Neural cell (in vitro differentiated cells): ENCODE results near the gene ST3GAL5.

Experiments
- EP300 ChIP-seq: fragments of 450-650 bp; conservative IDR thresholded peaks from 2 replicates; pipeline ENCODE4 v1.6.1; 2014; ENCODE audit warnings: antibody characterized with exemption, mild to moderate bottlenecking, moderate library complexity; ENCODE audit not compliant: poor library complexity, severe bottlenecking
- EZH2 ChIP-seq: fragments of 200-600, 300-800 bp; shearing (Covaris generic), sonication (generic); IDR thresholded peaks from 2 replicates; pipeline ENCODE4 v1.6.1; 2014; ENCODE audit warnings: antibody characterized with exemption, low read length, borderline replicate concordance, mild to moderate bottlenecking; ENCODE audit not compliant: insufficient read depth, poor library complexity, severe bottlenecking
- POLR2AphosphoS5 ChIP-seq: IDR thresholded peaks from 2 replicates; pipeline ENCODE4 v1.6.1; 2012
- RAD21 ChIP-seq: fragments of 450-650 bp; conservative IDR thresholded peaks from 2 replicates; pipeline ENCODE4 v1.6.1; 2014; ENCODE audit warnings: antibody characterized with exemption, mild to moderate bottlenecking, moderate library complexity
- SMC3 ChIP-seq: fragments of 450-650 bp; conservative IDR thresholded peaks from 2 replicates; pipeline ENCODE4 v1.6.1; 2014; ENCODE audit warnings: antibody characterized with exemption, mild to moderate bottlenecking, moderate library complexity; ENCODE audit not compliant: poor library complexity
- TAF1 ChIP-seq: IDR thresholded peaks from 2 replicates; pipeline ENCODE4 v1.6.1; 2012; ENCODE audit warnings: low read depth
- TF ChIP-seq, protein P1 (sequence below): IDR thresholded peaks from 2 replicates; pipeline ENCODE4 v1.6.1; 2012; ENCODE audit warnings: borderline replicate concordance
- TF ChIP-seq, protein P2 (sequence below): fragments of 450-650 bp; IDR thresholded peaks from 2 replicates; pipeline ENCODE4 v1.5.1; 2014; ENCODE audit warnings: antibody characterized with exemption, mild to moderate bottlenecking, moderate library complexity; ENCODE audit not compliant: poor library complexity, severe bottlenecking

DNA sequence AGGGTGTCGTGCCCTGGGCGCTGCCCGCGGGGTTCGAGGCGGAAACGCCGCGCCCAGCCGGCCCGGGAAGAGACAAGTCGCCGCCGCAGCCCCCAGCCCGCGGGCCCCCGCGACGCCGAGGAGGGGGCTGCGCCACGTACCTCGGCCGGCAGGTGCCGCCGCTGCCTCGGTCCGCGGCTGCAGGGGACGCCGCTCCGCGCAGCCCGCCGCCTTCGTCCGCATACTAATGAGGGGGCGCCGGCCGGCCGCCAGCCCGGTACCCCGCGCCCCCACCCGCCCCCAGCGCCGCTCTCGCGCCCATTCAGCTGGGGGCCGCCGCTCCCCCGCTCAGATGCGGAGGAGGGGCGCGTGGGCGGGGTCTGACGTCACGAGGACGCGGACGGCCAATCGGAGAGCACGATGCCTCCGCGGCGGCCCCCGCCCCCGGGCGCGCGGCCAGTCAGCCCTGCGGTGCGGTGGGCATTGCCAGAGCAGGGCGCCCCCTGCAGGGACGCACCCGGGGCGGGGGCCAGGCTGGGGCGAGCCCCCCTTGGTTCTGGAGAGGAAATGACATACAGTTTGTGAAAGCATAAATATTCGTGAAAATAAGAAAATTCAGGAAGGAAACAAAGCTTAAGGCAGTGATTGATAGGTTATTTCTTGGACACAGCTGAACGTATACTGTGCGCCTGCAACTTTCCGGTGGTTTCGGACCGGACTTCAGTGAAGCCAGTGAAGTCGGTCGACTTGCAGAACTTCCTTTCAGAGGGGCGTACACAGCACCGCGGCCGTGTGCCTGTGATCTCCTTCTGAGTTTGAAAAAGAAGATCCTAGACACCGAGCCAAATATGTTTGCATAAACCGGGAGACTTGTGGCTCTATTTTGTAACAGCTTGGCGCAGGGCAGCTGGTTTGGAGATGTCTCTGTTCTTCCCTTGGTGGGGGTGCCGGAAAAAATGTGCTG, at the start of gene ST3GAL5:
- TF ChIP-seq, protein P1, sequence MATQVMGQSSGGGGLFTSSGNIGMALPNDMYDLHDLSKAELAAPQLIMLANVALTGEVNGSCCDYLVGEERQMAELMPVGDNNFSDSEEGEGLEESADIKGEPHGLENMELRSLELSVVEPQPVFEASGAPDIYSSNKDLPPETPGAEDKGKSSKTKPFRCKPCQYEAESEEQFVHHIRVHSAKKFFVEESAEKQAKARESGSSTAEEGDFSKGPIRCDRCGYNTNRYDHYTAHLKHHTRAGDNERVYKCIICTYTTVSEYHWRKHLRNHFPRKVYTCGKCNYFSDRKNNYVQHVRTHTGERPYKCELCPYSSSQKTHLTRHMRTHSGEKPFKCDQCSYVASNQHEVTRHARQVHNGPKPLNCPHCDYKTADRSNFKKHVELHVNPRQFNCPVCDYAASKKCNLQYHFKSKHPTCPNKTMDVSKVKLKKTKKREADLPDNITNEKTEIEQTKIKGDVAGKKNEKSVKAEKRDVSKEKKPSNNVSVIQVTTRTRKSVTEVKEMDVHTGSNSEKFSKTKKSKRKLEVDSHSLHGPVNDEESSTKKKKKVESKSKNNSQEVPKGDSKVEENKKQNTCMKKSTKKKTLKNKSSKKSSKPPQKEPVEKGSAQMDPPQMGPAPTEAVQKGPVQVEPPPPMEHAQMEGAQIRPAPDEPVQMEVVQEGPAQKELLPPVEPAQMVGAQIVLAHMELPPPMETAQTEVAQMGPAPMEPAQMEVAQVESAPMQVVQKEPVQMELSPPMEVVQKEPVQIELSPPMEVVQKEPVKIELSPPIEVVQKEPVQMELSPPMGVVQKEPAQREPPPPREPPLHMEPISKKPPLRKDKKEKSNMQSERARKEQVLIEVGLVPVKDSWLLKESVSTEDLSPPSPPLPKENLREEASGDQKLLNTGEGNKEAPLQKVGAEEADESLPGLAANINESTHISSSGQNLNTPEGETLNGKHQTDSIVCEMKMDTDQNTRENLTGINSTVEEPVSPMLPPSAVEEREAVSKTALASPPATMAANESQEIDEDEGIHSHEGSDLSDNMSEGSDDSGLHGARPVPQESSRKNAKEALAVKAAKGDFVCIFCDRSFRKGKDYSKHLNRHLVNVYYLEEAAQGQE, result no peak
- TF ChIP-seq RAD21 (peak; percentile 53), EZH2 (no peak), SMC3 (peak; percentile 54), EP300 (no peak), POLR2AphosphoS5 (no peak), TAF1 (no peak)
- TF ChIP-seq, protein P2, sequence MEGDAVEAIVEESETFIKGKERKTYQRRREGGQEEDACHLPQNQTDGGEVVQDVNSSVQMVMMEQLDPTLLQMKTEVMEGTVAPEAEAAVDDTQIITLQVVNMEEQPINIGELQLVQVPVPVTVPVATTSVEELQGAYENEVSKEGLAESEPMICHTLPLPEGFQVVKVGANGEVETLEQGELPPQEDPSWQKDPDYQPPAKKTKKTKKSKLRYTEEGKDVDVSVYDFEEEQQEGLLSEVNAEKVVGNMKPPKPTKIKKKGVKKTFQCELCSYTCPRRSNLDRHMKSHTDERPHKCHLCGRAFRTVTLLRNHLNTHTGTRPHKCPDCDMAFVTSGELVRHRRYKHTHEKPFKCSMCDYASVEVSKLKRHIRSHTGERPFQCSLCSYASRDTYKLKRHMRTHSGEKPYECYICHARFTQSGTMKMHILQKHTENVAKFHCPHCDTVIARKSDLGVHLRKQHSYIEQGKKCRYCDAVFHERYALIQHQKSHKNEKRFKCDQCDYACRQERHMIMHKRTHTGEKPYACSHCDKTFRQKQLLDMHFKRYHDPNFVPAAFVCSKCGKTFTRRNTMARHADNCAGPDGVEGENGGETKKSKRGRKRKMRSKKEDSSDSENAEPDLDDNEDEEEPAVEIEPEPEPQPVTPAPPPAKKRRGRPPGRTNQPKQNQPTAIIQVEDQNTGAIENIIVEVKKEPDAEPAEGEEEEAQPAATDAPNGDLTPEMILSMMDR, result peak; percentile 87
